ENCODE results near the gene MGMT. TPM values are rescaled to one million over a fixed set of nuclear protein-coding genes. Genes with fewer than 3 reads are reported as not detected.

Gene MGMT
- total and polyA plus RNA-seq, 9 donors, result 13.2 to 28.5 (median 15.8) TPM

GRCh38 chr10:129727495-129727894, 260.5 kb downstream of the MGMT start:
- Histone ChIP-seq H3K36me3 (ENCODE audit: control insufficient read depth, insufficient read depth, low read length) (no peaks in the 10 kb centered on the region), H3K27ac (ENCODE audit: low read length) (no peak overlapping the region), H3K4me3 (ENCODE audit: low read length) (no peak overlapping the region), H3K27me3 (ENCODE audit: control insufficient read depth, insufficient read depth, low read length) (no peaks in the 10 kb centered on the region), H3K9me3 (replicated peaks; ENCODE audit: control insufficient read depth, low read depth, low read length) (peaks cover 9% of the 10 kb centered on the region), H3K4me1 (ENCODE audit: control insufficient read depth, insufficient read depth, low read length) (no peaks in the 10 kb centered on the region)
- WGBS (ENCODE audit: insufficient coverage), result 100% methylated on average over 2 of the region's 4 CpGs
- DNase-seq, result no peak

GRCh38 chr10:129728246-129728820, 261.3 kb downstream of the MGMT start:
- no peaks in the 10 kb centered on the region for H3K27me3 ChIP-seq (ENCODE audit: control insufficient read depth, insufficient read depth, low read length)
- H3K4me1 ChIP-seq (ENCODE audit: control insufficient read depth, insufficient read depth, low read length), result no peaks in the 10 kb centered on the region
- no peak overlapping the region for H3K27ac ChIP-seq (ENCODE audit: low read length)
- no peak overlapping the region for H3K4me3 ChIP-seq (ENCODE audit: low read length)
- WGBS (ENCODE audit: insufficient coverage), result 93% methylated on average over 11 of the region's 13 CpGs
- no peak for DNase-seq
- no peaks in the 10 kb centered on the region for H3K36me3 ChIP-seq (ENCODE audit: control insufficient read depth, insufficient read depth, low read length)
- H3K9me3 ChIP-seq (replicated peaks; ENCODE audit: control insufficient read depth, low read depth, low read length), result peaks cover 7% of the 10 kb centered on the region

- no peak overlapping the region for H3K4me3 ChIP-seq (ENCODE audit: low read length)
- no peaks in the 10 kb centered on the region for H3K4me1 ChIP-seq (ENCODE audit: control insufficient read depth, insufficient read depth, low read length)
- H3K27ac ChIP-seq (ENCODE audit: low read length), result no peak overlapping the region
- H3K36me3 ChIP-seq (ENCODE audit: control insufficient read depth, insufficient read depth, low read length), result no peaks in the 10 kb centered on the region
- H3K27me3 ChIP-seq (ENCODE audit: control insufficient read depth, insufficient read depth, low read length), result no peaks in the 10 kb centered on the region
- H3K9me3 ChIP-seq (replicated peaks; ENCODE audit: control insufficient read depth, low read depth, low read length), result peaks cover 7% of the 10 kb centered on the region
- no peak for DNase-seq
- 94% methylated on average over 20 of the region's 21 CpGs for WGBS (ENCODE audit: insufficient coverage)
These were observed 262.1 kb downstream of the MGMT start for GRCh38 chr10:129728905-129729795.

- H3K4me3 ChIP-seq (ENCODE audit: low read length), result no peak overlapping the region
These were observed 263.4 kb downstream of the MGMT start for GRCh38 chr10:129730272-129730992.

GRCh38 chr10:129730993-129731325, 263.9 kb downstream of the MGMT start:
- Histone ChIP-seq H3K27ac (ENCODE audit: low read length) (no peak overlapping the region), H3K4me1 (ENCODE audit: control insufficient read depth, insufficient read depth, low read length) (no peaks in the 10 kb centered on the region), H3K4me3 (ENCODE audit: low read length) (no peak overlapping the region), H3K27me3 (ENCODE audit: control insufficient read depth, insufficient read depth, low read length) (no peaks in the 10 kb centered on the region), H3K9me3 (replicated peaks; ENCODE audit: control insufficient read depth, low read depth, low read length) (peaks cover 7% of the 10 kb centered on the region), H3K36me3 (ENCODE audit: control insufficient read depth, insufficient read depth, low read length) (no peaks in the 10 kb centered on the region)
- DNase-seq, result no peak
- WGBS (ENCODE audit: insufficient coverage), result 59% methylated on average over 6 of the region's 10 CpGs

More at GRCh38 chr10:129730272-129730992, 263.4 kb downstream of the MGMT start:
- Histone ChIP-seq H3K4me1 (ENCODE audit: control insufficient read depth, insufficient read depth, low read length) (no peaks in the 10 kb centered on the region), H3K9me3 (replicated peaks; ENCODE audit: control insufficient read depth, low read depth, low read length) (peaks cover 7% of the 10 kb centered on the region), H3K27me3 (ENCODE audit: control insufficient read depth, insufficient read depth, low read length) (no peaks in the 10 kb centered on the region), H3K27ac (ENCODE audit: low read length) (no peak overlapping the region), H3K36me3 (ENCODE audit: control insufficient read depth, insufficient read depth, low read length) (no peaks in the 10 kb centered on the region)
- 76% methylated on average over 10 of the region's 12 CpGs for WGBS (ENCODE audit: insufficient coverage)
- DNase-seq, result no peak

GRCh38 chr10:129740532-129741279, 273.7 kb downstream of the MGMT start:
- WGBS (ENCODE audit: insufficient coverage), result 81% methylated on average over 15 of the region's 15 CpGs
- Histone ChIP-seq H3K27me3 (ENCODE audit: control insufficient read depth, insufficient read depth, low read length) (no peaks in the 10 kb centered on the region), H3K27ac (ENCODE audit: low read length) (no peak overlapping the region), H3K9me3 (replicated peaks; ENCODE audit: control insufficient read depth, low read depth, low read length) (no peaks in the 10 kb centered on the region), H3K4me1 (ENCODE audit: control insufficient read depth, insufficient read depth, low read length) (no peaks in the 10 kb centered on the region), H3K4me3 (ENCODE audit: low read length) (no peak overlapping the region), H3K36me3 (ENCODE audit: control insufficient read depth, insufficient read depth, low read length) (no peaks in the 10 kb centered on the region)
- DNase-seq, result no peak

GRCh38 chr10:129741280-129741977, 274.4 kb downstream of the MGMT start:
- H3K27me3 ChIP-seq (ENCODE audit: control insufficient read depth, insufficient read depth, low read length), result no peaks in the 10 kb centered on the region
- no peak for DNase-seq

GRCh38 chr10:129741978-129742741, 275.1 kb downstream of the MGMT start:
- Histone ChIP-seq H3K27ac (ENCODE audit: low read length) (no peak overlapping the region), H3K4me1 (ENCODE audit: control insufficient read depth, insufficient read depth, low read length) (no peaks in the 10 kb centered on the region), H3K27me3 (ENCODE audit: control insufficient read depth, insufficient read depth, low read length) (no peaks in the 10 kb centered on the region), H3K36me3 (ENCODE audit: control insufficient read depth, insufficient read depth, low read length) (no peaks in the 10 kb centered on the region), H3K9me3 (replicated peaks; ENCODE audit: control insufficient read depth, low read depth, low read length) (no peaks in the 10 kb centered on the region), H3K4me3 (ENCODE audit: low read length) (no peak overlapping the region)
- WGBS (ENCODE audit: insufficient coverage), result 96% methylated on average over 15 of the region's 19 CpGs
- DNase-seq, result no peak

More at GRCh38 chr10:129741280-129741977, 274.4 kb downstream of the MGMT start:
- no peaks in the 10 kb centered on the region for H3K36me3 ChIP-seq (ENCODE audit: control insufficient read depth, insufficient read depth, low read length)
- no peak overlapping the region for H3K4me3 ChIP-seq (ENCODE audit: low read length)
- no peaks in the 10 kb centered on the region for H3K9me3 ChIP-seq (replicated peaks; ENCODE audit: control insufficient read depth, low read depth, low read length)
- H3K4me1 ChIP-seq (ENCODE audit: control insufficient read depth, insufficient read depth, low read length), result no peaks in the 10 kb centered on the region
- WGBS (ENCODE audit: insufficient coverage), result 96% methylated on average over 13 of the region's 19 CpGs
- H3K27ac ChIP-seq (ENCODE audit: low read length), result no peak overlapping the region

All from muscle of leg (tissue), 11 donors.